GM19238 (cell line): ENCODE results near the gene RPS23.
"Not testable (repeated sequence)": the region's sequence is repeated elsewhere in the genome, so short reads cannot be mapped to it uniquely, and the experiment has no call there.

ENCODE experiments used
- DNase-seq: peaks from one replicate; pipeline ENCODE4 v3.0.0; 2011; ENCODE audit warnings: low spot score; ENCODE audit not compliant: insufficient read length

The RPS23 gene

DNA sequence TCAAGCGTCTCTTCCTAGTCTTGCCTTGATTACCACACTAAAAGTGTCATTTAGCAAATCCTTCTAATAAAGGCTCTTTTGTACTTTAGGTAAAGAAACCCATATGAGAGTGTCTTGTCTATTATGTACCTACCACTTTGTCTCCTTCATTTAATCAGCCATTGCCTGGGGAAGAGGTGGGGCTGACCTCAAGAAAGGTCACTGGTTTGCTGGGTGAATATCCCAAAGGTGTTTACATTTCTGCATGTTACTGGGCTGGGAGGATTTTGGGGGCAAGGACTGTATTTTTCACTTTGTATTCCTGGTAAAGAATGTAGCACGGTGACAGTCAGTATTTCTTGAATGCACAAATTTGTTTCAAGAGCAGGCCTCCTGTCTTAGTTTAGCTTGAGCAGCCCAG, 11.9 kb upstream of the RPS23 start:
- DNase-seq: no peak

GRCh38 chr5:82287625-82288024, 9.5 kb upstream of the RPS23 start:
- no peak for DNase-seq

- no peak for DNase-seq
Measured at GRCh38 chr5:82285206-82285605, 7.1 kb upstream of the RPS23 start.

DNA sequence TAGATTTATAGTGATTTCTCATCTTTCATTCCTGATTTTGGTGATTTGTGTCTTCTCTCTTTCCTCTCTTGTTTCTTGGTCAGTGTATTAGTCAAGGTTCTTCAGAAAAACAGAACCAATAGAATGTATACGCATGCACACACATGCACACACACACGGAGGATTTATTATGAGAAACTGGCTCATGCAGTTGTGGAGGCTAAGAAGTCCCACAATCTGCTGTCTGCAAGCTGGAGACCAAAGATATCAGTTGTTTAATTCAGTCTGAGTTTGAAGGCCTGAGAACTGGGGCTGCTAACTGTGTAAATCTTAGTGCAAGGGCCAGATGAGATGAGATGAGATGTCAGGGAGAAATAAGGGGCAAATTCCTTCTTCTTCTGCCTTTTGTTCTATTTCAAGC, 5.7 kb upstream of the RPS23 start:
- no peak for DNase-seq

GRCh38 chr5:82278711-82279370, 687 bp upstream of the RPS23 start:
- no peak for DNase-seq

GRCh38 chr5:82277613-82277986, 554 bp downstream of the RPS23 start:
- DNase-seq: no peak

GRCh38 chr5:82276800-82277612, 1.1 kb downstream of the RPS23 start:
- no peak for DNase-seq

DNA sequence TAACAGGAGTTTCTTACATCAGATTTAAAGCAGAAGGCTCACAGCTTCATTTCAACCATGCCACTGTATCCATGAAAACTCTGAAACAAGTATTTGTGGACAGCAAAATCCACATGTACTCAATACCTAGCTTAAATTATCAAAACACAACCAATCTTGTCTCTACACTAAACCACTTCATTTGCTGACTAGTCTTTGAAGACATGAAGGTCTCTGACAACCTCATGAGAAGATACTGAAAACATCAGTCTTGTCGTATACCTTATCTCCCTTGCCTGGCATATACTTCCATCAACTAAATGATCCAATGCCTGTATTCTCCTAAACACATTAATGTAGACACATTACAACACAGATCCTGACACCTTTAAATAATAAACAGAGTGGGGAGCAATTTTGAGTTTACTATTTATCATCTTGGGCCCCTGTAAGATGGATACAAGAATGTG, 2.9 kb downstream of the RPS23 start:
- no peak for DNase-seq

DNA sequence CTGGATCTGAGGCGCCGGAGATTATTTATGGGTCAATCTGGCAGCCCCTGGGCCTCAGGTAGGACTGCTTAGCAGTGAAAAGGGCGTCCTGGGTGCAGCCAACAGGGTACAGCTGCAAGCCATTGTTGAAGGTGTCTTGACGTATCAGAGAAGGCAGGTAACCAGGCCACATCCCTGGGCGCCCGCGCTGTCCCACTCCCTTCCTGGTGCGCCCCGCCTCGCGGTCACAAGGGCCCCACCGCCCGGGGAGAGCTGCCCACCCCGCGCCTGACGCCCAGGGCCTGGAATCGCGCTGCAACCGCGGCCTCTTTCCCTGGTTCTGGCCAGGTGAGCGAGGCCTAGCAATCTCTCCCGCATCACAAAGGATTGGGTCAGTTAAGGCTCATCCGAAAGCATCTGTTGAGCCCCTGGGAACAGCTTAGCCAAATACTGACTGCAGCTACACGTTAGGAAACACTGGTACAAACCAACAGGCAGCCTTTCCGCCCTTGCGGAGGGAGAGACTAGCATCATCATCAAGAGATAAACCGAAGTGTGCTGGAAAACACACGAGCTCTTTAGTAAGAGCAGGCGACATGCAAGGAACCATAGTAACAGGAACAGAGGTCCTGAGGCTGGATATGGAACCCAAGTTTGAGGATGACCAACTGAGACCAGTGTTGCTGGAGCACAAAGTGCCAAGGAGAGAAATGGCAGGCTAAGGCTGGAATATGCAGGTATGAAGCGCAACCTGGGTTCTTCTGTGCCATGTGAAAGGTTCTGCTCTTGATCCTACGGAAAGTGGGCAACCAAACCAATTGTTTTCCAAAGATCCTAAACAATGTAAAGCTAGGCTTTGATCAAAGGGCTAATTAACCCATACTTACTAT, 3.6 kb downstream of the RPS23 start:
- no peak for DNase-seq

GRCh38 chr5:82273426-82273825, 4.7 kb downstream of the RPS23 start:
- DNase-seq: not testable (repeated sequence)

DNA sequence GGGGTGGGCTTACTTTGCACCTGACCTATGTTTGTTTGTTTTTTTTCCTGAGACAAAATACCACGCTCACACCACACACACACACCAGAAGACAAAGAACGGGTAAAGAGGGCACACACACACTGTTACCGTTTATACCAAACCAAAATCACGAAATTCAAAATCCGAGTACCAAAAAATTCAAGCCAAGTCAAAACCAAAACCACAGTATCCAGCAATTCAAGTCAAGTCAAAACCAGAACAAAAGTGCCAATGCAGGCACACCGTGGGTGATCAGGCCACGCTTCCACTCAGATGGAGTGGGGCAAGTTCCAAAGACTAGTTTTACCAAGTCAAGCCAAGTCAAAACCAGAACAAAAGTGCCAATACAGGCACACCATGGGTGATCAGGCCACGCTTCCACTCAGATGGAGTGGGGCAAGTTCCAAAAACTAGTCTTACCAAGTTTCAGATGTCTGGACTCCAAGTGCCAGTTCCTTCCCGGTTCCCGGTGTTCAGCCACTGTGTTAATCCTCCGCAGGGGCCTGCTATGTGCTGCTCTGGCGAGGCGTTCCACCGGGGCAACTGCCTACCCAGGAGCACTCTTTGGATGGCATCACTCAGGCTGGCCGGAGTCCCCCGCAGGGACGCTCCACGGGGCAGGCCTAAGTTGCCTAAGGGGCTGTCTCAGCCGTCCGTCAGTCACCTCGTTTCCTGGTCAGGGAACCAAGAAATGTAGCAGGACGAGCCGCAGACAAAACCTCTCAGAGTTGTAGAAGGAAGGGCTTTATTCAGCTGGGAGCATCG, 5.4 kb downstream of the RPS23 start:
- not testable (repeated sequence) for DNase-seq

GRCh38 chr5:82269363-82269762, 8.8 kb downstream of the RPS23 start:
- not testable (repeated sequence) for DNase-seq

GRCh38 chr5:82267297-82267933, 10.7 kb downstream of the RPS23 start:
- DNase-seq: not testable (repeated sequence)

GRCh38 chr5:82265047-82265446, 13.1 kb downstream of the RPS23 start:
- no peak for DNase-seq

DNA sequence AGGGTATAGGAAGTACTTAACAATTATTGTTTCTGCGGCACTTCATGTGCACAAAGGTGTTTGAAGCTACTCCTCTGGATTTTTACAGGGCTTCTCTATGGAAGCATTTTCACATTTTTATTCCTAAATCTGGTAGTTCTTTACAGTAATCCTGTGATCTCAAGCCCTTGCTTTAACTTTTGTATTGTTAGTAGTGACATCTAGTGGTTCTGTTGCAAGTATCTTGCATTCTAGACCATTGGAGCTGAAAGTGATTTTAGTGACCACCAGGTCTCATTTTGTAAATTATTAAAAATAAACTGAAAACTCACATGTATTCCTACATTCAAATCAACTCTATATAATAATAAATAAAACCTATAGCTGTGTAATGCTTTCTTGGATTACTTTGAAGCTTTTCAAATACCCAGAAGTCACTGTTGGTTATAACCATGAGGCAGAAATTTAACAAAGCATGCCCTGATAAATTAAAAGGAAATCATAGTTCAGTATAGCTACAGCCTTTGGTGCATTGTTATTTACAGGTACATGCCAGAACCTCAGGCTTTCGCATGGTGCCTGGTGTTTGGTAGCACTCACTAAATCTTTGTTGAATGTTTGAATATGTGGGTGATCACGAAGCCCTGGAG, 18.9 kb downstream of the RPS23 start:
- DNase-seq: no peak

GRCh38 chr5:82257729-82258128, 20.4 kb downstream of the RPS23 start:
- no peak for DNase-seq

DNA sequence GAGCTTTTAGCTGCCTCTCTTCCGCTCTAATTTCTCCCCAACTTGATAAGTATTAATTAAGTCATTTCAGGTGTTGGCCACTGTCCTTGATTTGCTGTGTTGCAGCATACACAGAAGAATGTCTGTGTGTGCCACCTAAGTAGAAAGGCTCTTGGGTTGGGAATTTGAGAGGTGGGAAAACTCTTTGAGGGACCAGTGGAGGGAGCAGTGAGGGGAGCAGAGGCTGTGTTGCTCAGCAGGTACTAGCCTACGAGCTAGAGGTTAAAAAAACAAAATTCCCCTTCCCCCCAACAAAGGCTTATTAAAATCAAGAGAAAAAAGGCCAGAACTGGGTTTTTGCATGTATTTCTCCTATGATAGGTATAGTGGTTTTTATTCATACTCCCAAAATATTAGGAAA, 20.9 kb downstream of the RPS23 start:
- no peak for DNase-seq

GRCh38 chr5:82255844-82256243, 22.3 kb downstream of the RPS23 start:
- no peak for DNase-seq

DNA sequence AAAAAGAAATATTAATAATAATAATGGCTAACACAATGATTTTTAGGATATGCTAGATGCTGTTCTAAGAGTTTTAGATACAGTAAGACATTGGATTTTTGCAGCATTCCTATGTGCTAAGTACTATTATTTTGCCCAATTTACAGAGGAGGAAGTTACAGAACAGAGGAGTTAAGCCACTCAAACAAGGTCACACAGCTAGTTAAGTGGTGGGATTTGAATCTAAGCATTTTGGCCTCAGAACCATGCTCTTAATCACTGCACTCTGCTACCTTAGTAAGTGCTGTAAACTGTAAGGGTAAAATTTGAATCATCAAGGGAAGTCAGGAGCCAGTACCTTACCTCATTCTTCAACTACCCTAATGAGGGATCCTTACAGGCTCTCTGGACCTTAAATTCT, 25.4 kb downstream of the RPS23 start:
- no peak for DNase-seq

DNA sequence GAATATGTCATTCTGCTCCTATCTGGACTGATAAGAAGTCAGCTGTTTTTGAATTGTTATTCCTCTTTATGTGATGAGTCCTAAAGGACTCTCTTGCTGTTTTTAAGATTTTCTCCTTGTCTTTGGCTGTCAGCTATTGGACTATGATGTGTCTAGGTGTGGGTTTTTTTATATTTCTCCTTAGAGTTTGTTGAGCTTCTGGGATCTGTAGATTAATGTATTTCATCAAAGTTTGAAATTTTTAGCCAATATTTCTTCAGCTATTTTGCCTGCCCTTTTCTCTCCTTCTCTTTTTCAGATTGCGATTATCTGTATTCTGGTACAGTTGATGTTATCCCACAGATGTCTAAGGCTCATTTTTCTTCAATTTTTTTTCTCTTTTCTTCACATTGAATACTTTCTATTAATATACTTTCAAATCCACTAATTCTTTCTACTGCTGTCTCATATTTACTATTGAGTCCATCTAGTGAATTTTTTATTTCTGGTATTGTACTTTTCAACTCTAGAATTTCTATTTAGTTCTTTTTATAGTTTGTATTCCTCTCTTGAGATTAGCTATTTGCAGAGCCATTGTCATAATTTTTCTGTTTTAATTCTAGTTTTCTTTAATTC, 31.1 kb downstream of the RPS23 start:
- no peak for DNase-seq
